ENCODE results near the gene STK16. TPM values are rescaled to one million over a fixed set of nuclear protein-coding genes. Genes with fewer than 3 reads are reported as not detected.
A peak's percentile ranks its signal among the peaks of the same experiment; 100 is the strongest.
"Not testable (repeated sequence)": the region's sequence is repeated elsewhere in the genome, so short reads cannot be mapped to it uniquely, and the experiment has no call there.

STK16 gene
- total RNA-seq, 1 donor from 2014 or later = 19.9 TPM

- H3K9me3 ChIP-seq (ENCODE audit: low read depth) = no peaks in the 10 kb centered on the region
- no peaks in the 10 kb centered on the region for H3K9me3 Mint-ChIP-seq
- H3K4me2 ChIP-seq = peak overlapping the region; percentile 78
- H3K79me2 ChIP-seq (ENCODE audit: low read depth) = no peaks in the 10 kb centered on the region
- H3K4me3 Mint-ChIP-seq = peak overlapping the region; percentile 46
- H3K27me3 ChIP-seq = peaks cover 89% of the 10 kb centered on the region
- no peak overlapping the region for H3K27ac ChIP-seq
- peaks cover 12% of the 10 kb centered on the region for H4K20me1 ChIP-seq (ENCODE audit: low read depth)
- no peaks in the 10 kb centered on the region for H3K36me3 Mint-ChIP-seq
- H3K4me1 ChIP-seq = peaks cover 7% of the 10 kb centered on the region
- H3F3A ChIP-seq (ENCODE audit: low read depth) = peaks cover 3% of the 10 kb centered on the region
- no peak overlapping the region for H3K27ac Mint-ChIP-seq
- H3K36me3 ChIP-seq = no peaks in the 10 kb centered on the region
- peak overlapping the region; percentile 34 for H3K4me3 ChIP-seq
- H3K27me3 Mint-ChIP-seq (ENCODE audit: insufficient read depth, low read depth) = peaks cover 66% of the 10 kb centered on the region
- H2AFZ ChIP-seq (replicated peaks) = no peak overlapping the region
- peaks cover 13% of the 10 kb centered on the region for H3K4me1 Mint-ChIP-seq
- H3K9ac ChIP-seq = no peak overlapping the region
- TF ChIP-seq EZH2phosphoT487 (IDR thresholded peaks at IDR 0.05) = peak; percentile 46
- TF ChIP-seq, protein P1, sequence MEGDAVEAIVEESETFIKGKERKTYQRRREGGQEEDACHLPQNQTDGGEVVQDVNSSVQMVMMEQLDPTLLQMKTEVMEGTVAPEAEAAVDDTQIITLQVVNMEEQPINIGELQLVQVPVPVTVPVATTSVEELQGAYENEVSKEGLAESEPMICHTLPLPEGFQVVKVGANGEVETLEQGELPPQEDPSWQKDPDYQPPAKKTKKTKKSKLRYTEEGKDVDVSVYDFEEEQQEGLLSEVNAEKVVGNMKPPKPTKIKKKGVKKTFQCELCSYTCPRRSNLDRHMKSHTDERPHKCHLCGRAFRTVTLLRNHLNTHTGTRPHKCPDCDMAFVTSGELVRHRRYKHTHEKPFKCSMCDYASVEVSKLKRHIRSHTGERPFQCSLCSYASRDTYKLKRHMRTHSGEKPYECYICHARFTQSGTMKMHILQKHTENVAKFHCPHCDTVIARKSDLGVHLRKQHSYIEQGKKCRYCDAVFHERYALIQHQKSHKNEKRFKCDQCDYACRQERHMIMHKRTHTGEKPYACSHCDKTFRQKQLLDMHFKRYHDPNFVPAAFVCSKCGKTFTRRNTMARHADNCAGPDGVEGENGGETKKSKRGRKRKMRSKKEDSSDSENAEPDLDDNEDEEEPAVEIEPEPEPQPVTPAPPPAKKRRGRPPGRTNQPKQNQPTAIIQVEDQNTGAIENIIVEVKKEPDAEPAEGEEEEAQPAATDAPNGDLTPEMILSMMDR (IDR thresholded peaks at IDR 0.05) = no peak
- TF ChIP-seq EZH2 (IDR thresholded peaks at IDR 0.05) = peak; percentile 65
- no peak for DNase-seq (ENCODE audit: low spot score)
Observed at GRCh38 chr2:219254590-219255201, 9.4 kb downstream of the STK16 start.

GRCh38 chr2:219258942-219259341 is 13.7 kb downstream of the STK16 start:
- not testable (repeated sequence) for H3K9ac ChIP-seq; H3K4me2 ChIP-seq; H3K4me1 Mint-ChIP-seq; H2AFZ ChIP-seq (replicated peaks); H3F3A ChIP-seq (ENCODE audit: low read depth); H3K4me3 Mint-ChIP-seq; H3K36me3 Mint-ChIP-seq; H4K20me1 ChIP-seq (ENCODE audit: low read depth); DNase-seq (ENCODE audit: low spot score); H3K36me3 ChIP-seq; H3K9me3 Mint-ChIP-seq; H3K27ac Mint-ChIP-seq; H3K4me3 ChIP-seq; H3K4me1 ChIP-seq; H3K9me3 ChIP-seq (ENCODE audit: low read depth); H3K27ac ChIP-seq; H3K79me2 ChIP-seq (ENCODE audit: low read depth)
- H3K27me3 Mint-ChIP-seq (ENCODE audit: insufficient read depth, low read depth) = peaks cover 48% of the 10 kb centered on the region
- peaks cover 91% of the 10 kb centered on the region for H3K27me3 ChIP-seq

DNA sequence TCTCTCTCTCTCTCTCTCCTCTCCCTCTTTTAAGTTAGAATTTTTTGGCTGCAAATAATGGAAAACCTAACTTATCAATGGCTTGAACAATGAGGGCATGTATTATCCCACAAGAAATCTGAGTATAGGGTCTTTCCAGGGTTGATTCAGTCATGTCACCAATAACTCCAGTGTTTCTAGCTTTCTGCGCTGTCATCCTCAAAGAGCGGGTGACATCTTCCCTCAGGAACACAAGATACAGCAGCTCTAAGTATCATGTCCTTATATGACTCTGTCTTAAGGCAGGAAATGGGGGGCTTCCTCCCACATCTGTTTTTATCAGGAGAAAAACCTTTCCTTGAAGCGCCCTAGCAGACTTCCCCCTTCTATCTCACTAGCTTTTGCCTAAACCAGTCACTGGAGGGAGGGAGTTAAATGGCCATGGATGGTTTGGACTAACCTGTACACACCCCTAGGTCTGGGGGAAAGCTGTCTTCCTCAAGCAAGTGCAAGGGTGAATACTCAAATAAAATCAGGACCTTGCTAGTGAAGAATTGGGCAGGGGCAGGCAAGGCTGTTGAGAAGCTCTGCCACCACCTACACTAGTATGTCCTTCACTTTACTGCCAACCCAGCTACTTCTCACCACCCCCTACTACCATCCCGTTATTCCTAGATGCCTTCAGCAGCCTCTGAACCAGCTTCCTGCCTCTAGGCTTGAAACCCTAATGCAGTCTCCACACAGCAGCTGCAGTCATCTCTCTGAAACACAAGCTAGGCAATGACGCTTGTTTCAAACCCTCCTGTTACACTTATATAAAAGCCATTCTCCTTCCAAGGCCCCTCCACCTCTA is 16.0 kb downstream of the STK16 start:
- Mint-ChIP-seq H3K9me3 (no peaks in the 10 kb centered on the region), H3K4me3 (no peak overlapping the region), H3K27ac (no peak overlapping the region), H3K4me1 (no peaks in the 10 kb centered on the region), H3K27me3 (ENCODE audit: insufficient read depth, low read depth) (peaks cover 34% of the 10 kb centered on the region), H3K36me3 (no peaks in the 10 kb centered on the region)
- Histone ChIP-seq H3K4me1 (peaks cover 4% of the 10 kb centered on the region), H3K9me3 (ENCODE audit: low read depth) (no peaks in the 10 kb centered on the region), H3F3A (ENCODE audit: low read depth) (no peaks in the 10 kb centered on the region), H3K9ac (no peak overlapping the region), H3K4me2 (no peak overlapping the region), H3K27ac (no peak overlapping the region), H4K20me1 (ENCODE audit: low read depth) (no peaks in the 10 kb centered on the region), H3K4me3 (no peak overlapping the region), H3K27me3 (peaks cover 68% of the 10 kb centered on the region), H2AFZ (replicated peaks) (no peak overlapping the region), H3K36me3 (no peaks in the 10 kb centered on the region), H3K79me2 (ENCODE audit: low read depth) (no peaks in the 10 kb centered on the region)
- no peak for DNase-seq (ENCODE audit: low spot score)
- TF ChIP-seq EZH2phosphoT487 (IDR thresholded peaks at IDR 0.05) = no peak

DNA sequence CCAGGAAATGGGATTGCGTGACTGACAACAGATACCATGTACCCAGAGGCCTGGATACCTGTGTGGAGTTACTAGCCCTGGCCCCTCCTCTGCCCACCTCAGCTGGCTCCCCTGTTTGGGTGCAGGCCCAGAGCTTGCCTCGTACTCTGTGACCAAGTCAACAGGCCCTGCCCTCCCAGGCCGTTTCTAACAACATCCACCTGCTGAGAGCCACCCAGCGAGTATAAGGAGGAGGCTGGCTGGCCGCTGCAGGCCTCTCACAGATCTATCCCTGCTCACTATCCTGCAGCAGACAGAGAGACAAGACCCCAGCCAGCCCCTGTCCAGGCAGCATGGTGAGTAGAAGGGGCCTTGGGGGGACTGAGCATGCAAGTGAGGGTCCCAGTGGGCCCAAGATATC is 21.0 kb downstream of the STK16 start:
- Histone ChIP-seq H3K4me1 (peaks cover 4% of the 10 kb centered on the region), H3K27me3 (peaks cover 18% of the 10 kb centered on the region), H4K20me1 (ENCODE audit: low read depth) (no peaks in the 10 kb centered on the region), H3K79me2 (ENCODE audit: low read depth) (no peaks in the 10 kb centered on the region), H3K9ac (no peak overlapping the region), H2AFZ (replicated peaks) (no peak overlapping the region), H3K9me3 (ENCODE audit: low read depth) (no peaks in the 10 kb centered on the region), H3F3A (ENCODE audit: low read depth) (no peaks in the 10 kb centered on the region), H3K4me3 (no peak overlapping the region), H3K36me3 (no peaks in the 10 kb centered on the region), H3K4me2 (no peak overlapping the region), H3K27ac (no peak overlapping the region)
- no peak for DNase-seq (ENCODE audit: low spot score)
- H3K27me3 Mint-ChIP-seq (ENCODE audit: insufficient read depth, low read depth) = peaks cover 22% of the 10 kb centered on the region
- no peak overlapping the region for H3K27ac Mint-ChIP-seq
- no peaks in the 10 kb centered on the region for H3K4me1 Mint-ChIP-seq
- no peak overlapping the region for H3K4me3 Mint-ChIP-seq
- H3K9me3 Mint-ChIP-seq = no peaks in the 10 kb centered on the region
- TF ChIP-seq EZH2phosphoT487 (IDR thresholded peaks at IDR 0.05) = no peak
- TF ChIP-seq, protein P1 (IDR thresholded peaks at IDR 0.05) = no peak
- no peaks in the 10 kb centered on the region for H3K36me3 Mint-ChIP-seq
